ENCODE data around the gene GRIK5.

GRIK5 gene

DNA sequence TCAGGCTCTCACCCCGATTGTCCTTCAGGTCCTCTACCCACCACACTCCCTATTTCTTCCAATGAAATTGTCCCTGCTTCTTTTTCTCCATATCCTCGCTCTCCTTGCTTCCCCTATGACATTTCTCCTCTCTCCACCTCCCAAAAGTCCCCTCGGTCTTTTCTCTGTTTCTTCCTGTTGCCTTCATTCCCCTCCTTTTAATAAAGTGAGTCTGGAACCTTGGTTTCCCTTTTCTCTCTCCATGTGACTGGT lies 5.3 kb upstream of the GRIK5 start:
- no peak for DNase-seq

DNA sequence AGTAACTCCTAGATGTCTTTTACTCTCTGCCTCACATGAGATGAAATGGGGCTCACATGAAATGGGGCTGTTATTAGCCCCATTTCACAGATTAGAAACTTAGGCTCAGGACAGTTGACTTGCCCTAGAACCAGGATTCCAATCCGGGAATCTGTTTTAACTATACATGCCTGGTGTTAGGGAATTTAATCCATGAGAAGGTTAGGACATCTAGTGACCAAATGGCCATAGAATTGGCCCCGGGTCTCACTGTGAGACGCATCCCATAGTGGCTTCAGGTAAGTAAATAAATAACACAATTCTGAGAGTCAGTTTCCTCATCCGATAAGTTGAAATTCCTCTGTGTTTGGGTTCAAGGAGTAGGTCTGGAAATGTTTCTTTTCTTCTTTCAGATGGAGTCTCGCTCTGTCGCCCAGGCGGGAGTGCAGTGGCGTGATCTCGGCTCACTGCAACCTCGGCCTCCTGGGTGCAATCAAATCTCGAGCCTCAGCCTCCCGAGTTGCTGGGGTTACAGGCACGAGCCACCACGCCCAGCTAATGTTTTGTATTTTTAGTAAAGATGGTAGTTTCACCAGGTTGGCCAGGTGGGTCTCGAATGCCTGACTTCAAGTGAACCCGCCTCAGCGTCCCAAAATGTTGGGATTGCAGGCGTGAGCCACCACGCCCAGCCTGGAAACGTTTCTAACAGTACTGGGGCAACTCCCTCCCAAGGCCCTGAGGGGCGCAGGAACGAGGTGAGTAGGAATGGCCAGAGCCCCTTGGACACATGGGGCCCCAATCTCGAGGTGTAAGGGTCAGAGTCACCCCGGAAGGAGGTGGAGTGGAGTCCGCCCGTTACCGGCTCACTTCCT lies 4.7 kb upstream of the GRIK5 start:
- no peak for DNase-seq

DNA sequence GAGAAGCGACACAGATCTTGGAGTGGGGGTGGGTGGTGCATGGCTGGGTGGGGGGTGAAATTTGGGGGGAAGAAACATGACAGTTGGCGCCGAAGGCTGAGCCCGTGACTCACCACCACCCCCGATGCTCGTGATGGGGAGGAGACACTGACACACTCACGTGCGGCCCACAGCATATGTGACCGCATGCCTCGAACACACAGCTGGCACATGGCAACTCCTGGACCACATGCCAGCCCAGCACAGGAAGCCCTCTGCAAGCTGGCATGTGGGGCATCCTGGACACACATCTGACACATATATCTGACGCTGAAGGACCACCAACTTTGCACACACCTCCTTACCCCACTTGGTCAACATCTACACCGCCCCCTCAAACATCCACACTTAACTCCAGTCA lies 1.2 kb upstream of the GRIK5 start:
- DNase-seq, result no peak

DNA sequence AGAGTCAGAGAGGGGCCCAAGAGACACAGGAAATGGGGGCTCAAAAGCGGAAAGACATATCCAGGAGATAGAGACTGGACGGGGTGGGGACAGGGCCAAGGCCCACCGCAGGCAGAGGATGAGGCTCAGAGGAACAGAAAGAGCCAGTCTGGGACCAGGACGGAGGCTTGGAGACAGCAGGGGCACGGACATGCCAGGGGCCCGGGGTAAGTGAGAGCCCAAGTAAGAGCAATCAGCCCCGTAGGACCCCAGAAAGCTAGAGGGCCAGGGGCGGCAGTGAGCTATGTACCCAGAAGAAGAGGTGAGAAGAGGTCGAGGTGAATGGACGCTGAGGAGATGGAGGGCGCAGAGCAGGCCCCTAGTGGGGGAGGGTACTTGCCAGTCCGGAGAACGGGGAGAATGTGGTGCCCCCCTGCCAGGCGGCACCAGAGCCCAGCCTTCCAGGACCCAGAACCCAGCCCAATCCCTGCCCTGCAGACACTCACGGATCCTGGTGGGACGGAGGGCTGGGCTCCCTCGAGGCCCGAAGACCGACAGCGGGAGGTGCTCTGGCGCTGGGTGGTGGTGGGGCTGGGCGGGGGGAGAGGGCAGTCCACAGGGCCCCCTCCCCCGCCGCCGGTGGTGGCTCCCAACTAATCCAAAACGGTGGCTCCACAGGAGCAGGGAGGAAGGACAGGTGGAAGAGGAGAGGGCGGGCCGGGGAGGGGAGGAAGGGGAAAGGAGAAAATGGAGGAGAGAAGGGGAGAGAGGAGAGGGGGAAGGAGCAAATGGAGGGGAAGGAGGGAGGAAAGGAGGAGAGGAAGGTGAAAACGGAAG lies 1.0 kb downstream of the GRIK5 start:
- no peak for DNase-seq

DNA sequence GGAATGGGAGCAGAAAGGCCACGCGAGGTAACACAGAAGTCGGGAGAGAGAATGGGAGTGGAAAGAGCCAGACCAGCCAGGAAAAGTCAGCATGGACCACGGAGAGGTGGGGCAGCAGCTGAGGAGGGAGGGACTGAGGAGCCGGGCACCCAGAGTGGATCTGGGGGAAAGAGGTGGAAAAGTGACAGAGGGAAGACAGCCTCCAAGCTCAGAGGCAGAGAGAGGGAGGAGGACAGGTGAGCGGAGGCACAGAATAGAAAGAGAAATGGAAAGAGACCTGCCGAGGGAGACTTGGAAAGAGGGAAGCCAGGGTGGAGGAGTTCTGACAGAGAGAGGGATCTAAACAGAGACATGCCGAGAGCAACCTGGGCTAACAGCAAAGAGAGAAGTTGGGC lies 1.6 kb downstream of the GRIK5 start:
- no peak for DNase-seq

DNA sequence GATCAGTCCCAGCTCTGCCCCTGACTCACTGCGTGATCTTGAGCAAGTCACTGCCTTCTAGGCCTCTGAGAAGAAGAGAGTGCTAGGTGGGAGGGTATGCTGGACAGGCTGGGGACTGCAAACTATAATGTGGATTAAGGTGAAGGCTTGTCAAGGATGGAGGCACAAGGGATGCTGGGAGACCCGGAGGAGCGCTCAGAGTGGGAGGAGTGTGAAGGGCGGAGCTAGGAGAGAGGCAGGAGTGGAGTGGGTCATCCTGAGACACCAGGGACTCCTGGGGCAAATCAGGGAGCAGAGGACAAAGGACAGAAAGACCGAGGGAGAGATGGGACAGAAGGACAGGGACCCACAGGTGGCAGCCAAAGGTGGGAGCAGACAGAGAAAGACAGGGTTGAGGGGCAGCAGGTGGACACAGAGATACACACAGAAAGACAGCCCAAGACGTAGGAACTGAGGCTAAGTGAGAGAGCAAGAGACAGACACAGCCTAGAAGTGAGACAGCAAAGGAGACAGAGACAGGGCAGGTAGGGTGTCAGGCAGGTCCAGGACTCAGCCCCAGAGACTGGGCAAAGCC lies 2.6 kb downstream of the GRIK5 start:
- no peak for DNase-seq

DNA sequence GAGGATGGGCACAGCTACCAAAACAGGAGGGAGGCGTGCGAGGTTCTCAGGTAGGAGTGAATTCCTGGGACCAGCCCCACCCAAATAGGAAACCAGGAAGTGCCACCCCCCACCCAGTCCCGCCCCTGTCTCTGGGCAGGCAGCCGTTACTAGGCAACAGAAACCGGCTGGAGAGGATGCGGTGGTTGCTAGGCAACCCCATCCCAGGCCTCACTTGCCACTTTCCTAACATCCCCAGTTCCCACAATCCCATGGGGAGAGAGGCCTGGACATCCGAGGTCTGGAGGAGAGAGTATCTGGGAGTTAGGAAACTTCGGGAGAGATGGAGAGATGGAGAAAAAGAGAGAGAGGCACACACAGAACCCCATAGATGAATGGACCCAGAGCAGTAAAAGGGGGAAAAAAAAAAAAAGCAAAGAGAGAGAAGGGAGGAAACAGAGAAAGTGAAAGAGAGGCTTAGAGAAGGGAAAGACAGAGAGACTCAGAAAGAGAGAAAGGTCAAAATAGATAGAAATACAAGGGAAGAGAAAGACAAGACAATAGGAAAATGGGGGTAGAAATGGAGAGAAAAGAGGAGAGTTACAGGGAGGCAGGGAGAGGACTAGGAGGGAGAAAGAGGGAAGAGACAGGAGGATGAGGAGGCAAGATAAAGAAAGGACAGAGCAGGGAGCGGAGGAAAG lies 3.8 kb downstream of the GRIK5 start:
- peak in 1 of 2 experiments; percentile 36 for DNase-seq

DNA sequence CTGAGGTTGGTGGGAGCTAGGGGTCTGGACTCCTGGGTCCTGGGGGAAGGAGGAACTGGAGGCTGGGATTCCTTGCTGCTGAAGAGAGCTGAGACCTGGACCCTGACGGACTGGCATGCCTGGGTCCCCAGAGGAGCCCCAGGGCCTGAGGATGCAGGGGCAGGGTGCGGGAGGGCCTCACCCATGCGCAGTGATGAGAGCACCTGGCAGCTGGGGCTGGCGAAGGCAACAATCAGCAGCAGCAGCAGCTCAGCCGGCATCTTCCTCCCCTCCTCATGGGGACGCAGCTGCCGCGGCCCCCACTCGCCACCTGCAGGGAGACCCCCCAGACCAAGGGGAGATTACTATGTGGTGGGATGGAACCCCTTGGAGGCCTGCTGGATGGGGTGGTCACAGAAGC lies 4.5 kb downstream of the GRIK5 start:
- DNase-seq, result no peak

DNA sequence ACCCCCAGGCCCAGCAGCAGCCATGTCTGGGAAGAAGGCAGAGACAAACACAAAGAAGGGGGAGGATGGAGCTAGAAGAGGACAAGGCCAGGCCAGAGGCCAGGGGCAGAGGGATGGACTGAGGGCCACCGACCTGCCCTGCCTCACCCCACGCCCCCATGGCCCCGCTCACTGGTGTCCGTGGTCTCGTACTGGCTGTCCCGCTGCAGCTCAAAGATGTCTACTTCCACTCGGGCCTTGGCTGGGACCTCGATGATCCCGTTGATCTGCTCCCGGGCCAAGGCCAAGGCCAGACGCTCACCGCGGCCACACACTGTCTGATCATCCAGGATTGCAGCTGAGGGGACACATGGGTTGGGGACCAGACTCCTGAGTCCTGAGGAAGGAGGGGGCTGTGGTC lies 5.0 kb downstream of the GRIK5 start:
- DNase-seq, result no peak

DNA sequence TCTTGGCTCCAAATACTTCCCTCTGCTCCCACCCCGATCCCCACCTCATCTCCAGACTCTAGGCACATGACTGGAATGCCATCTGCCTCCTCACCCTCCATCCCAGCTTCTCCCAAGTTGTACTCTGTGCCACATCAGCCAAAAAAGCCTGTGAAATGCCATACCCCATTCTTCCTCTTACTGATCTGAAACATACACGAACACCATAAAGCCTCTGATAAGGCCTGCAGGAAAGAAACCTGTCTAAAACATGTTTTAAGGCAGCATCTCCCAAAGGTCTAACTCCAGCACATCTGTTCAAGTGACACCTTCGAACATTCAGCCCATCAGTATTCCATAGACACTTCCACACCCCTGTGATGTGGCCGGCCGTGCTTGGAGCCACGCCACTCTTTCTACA lies 5.6 kb downstream of the GRIK5 start:
- DNase-seq, result no peak

DNA sequence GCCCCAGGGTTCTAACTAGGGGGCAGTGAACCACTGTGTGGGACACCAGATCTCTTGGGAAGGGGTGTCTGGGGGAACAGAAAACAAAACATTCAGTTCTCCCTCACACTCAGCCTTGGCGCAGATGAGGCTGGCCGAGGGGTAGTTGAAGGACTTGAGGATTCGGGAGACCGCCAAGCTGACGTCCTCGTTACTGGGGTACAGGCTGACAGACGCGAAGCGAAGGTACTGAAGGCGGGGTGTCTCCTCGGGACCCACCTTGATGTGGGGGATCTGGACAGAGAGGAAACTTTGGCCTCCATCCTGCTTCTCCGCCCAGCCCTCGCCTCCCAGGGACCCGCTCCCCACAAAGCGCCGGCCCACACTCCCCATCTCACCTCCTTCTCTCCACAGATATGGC lies 7.6 kb downstream of the GRIK5 start:
- DNase-seq, result no peak

DNA sequence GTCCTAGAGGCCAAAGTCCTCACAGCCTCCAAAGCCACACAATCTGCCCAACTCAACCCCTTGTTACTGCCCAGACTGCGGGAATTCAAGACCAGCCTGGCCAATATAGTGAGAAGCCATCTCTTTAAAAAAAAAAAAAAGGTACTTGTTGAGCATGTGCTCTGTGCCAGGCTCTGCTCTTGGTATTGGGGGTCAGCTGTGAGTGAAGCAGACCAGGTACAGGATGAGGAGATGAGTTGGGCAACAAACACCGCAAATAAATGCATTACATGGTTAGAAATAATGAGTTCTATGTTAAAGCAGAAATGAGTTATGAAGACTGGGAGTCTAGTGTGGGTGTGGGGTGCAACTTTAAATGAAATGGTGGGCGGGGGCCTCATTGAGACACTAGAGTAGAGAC lies 9.9 kb downstream of the GRIK5 start:
- no peak for DNase-seq

DNA sequence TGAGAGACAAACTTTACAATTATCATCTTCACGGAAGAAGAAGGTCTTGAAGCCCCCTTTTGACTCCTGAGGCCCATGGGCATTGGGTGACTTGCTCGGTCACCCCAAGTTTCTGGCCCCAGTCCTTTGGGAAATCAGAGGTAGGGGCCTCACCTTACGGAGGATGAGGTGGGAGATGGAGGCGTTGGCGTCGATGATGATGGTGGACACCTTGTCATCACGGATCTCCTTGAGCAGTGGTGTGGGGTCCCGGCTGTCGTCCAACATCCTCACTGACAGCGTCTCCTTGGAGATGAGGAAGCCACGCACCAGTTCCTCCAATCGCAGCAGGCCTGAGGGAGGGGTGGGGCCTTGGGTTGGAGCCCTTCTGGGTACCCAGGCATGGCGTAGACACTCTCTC lies 10.8 kb downstream of the GRIK5 start:
- DNase-seq, result no peak

DNA sequence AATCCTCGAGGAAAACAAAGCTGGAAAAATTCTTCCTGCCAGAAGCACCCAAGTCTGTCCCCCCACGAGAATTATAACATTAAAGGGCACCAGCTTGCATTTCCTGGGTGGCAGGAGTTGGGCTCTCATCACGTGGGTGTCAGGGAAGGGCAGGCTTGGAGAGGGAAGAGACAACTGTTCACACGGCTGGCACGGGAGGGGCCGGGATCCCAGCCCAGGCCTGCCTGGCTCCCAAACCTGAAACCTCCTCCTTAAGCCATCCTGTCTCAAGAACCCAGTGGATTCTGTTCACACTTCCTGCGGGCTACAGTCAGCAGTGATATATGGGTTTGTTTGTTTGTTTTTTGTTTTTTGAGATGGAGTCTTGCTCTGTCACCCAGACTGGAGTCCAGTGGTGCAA lies 12.2 kb downstream of the GRIK5 start:
- no peak for DNase-seq

DNA sequence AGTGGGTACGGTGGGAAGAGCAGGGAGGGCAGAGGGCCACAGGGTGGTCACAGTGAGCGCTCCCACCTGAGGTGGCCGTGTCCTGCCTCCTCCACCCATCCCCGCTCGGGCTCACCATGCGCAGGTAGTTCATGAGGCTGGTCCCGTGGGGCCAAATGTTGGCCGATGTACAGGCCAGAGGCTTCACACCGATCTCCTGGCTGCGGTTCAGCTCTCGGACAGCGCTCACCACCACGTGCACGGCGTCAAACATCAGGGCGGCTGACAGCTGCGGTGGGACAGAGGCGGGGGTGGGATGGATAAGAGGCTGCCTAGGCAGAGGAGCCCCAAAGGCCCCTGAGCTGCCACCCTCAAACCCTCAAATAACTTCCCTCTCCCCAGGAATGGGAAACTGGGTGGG lies 15.8 kb downstream of the GRIK5 start:
- DNase-seq, result no peak

DNA sequence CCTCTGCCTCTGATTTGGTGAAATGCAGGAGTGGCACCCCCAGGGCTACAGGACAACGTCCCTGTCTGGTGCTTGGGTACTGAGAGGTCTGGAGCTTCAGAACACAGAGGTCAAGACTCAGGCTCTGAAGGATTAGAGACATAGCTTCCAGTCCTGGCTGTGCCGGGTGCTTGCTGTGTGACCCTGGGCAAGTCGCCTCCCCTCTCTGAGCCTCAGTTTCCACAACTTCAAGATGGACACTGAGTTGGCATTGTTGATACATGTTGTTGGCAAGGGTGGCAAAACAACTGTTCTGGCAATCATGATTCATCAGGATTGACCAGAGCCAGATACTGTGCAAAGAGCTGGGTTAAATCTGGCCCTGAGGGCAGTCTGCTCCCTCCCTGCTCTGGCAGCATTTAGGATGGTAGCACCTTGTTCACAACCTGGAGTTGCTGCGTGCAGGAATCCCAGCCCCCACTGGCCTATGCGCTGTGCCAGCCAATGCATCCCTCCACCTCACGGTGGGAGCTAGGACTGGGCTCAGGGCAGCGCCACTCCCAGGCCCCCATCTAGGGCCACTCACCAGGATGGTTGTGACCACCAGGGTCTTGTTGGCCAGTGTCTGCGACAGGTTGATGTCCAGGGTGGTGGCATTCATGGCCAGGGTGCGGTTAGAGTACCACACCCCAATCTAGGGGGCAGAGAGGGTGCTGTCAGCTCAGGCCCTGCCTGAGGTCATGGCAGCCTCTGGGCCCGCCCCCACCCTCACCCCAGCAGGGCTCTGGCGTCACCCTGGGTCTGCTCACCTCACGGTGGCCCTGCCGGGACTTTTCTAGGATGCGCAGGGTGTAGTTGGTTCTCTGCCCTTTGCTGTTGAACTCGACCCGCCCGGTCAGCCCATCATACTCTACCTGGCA lies 16.7 kb downstream of the GRIK5 start:
- no peak for DNase-seq

DNA sequence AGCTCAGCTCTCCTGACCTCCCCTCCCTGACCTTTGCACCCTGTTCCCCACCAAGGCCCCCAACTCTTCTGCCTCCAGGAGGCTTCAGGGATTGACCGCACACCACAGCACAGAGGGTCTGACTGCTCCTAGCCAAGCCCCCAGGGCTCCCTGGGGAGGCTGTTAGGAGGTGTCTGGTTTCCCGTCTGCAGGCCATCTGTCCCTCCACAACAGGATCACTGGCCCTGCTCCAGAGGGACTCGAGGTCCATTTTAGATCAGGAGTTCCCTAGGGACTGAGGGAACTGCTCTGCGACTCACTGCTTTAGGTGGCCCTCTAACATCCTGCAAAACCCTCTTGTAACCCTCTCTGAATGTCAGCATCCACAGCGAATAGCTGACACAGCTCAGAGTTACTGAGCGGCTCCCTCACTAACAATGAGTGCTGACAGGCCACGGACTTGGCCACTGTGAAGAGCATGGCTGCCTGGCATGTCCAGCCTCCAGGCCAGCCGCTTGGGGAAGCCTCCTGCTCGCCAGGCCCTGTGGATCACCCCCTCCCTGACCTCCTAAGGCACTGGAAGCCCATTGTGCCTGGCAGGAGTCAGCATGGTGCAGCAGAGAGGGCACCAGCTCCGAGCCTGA lies 17.7 kb downstream of the GRIK5 start:
- peak; percentile 28 to 86 for DNase-seq

DNA sequence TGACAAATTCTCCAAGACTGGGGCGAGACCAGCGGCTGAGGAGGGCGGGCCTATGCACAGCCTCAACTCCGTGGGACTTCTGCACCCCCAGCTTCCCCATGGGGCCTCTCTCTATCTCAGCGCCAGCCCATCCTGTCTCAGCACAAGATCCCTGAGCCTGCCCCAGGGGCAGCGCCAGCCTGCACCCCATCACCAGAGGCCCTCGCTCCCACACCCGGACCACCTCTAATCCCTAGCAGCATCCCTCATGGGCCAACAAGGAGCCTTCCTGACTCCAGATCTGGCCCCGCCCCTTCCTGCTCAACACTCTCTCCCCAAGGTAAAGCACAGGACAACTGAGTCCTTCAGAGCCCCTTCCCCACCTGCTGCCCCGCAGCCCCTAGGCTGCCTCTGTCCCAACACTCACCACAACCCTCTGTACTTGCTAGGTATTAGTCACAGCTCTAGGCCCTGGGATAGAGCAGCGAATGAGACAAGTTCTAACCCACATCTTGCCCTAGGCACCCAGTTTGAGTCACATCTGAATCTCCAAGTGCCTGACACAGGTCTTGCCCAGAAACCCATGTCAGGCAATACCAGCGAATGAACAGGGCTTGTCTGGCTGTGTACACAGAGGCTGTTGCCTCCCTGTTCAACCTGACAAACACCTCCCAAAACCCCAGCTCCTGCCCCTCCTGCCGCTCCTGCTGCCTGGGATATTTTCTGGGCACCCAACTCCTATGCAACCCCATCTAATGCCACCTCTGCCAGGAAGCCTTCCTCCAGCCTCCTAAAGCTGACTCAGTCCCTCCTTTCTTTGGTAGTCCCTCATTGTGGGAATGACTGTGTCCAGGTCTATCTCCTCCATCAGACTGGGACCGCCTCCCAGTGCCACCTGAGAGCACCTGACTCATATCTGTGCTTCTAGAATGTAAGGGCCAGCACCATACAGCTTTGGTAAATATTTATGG lies 18.6 kb downstream of the GRIK5 start:
- no peak for DNase-seq

DNA sequence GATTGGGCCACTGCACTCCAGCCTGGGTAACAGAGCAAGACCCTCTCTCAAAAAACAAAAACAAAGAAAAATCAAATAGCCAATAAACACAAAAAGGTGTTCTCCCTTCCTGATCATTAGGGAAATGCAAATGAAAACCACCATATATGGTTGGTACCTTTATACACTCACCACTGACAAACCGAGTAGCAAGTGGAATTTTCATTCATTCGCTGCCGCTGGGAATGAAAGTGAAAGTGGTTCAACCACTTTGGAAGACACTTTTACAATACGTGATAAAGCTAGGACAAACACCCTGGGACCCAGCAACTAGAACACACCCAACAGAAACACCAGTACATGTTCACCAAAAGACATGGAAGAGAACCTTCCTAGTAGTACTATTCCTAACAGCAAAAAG lies 21.0 kb downstream of the GRIK5 start:
- no peak for DNase-seq

DNA sequence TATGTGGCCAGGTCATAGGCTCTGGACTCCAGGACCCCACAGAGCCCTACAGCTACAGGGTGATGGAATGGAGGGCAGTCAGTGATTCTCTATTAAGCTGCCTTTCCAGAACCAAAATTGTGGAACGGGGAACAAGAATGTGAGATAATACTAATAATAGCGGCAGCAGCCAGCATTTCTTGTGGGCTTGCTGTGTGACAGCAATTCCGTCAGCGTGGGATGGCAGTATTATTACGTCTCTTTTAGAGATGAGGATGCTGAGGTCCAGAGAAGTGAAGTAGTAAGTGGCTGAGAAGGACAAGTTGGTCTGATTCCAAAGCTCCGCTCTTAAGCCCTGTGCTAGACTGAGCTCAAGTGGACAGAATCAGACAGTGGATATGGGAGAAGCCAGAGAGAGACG lies 24.4 kb downstream of the GRIK5 start:
- no peak for DNase-seq
